SJCRH30 (cell line): ENCODE data around the gene TMEM131. TPM values are rescaled to one million over a fixed set of nuclear protein-coding genes. Genes with fewer than 3 reads are reported as not detected.
A peak's percentile ranks its signal among the peaks of the same experiment; 100 is the strongest.

ENCODE experiments used
- DNase-seq, 2 experiments: peaks; one replicate each; pipeline ENCODE4 v3.0.0-alpha.2; 2015 to 2020
- H3K27ac ChIP-seq: fragments of 250-450 bp; sonication (Bioruptor Pico); 2 replicates; pipeline ENCODE4 v1.5.1; 2020; ENCODE audit warnings: mild to moderate bottlenecking, moderate library complexity
- H3K27me3 ChIP-seq: fragments of 250-450 bp; sonication (Bioruptor Pico); 2 replicates; pipeline ENCODE4 v1.5.1; 2020; ENCODE audit warnings: mild to moderate bottlenecking, moderate library complexity
- H3K36me3 ChIP-seq: fragments of 250-450 bp; sonication (Bioruptor Pico); 2 replicates; pipeline ENCODE4 v1.5.1; 2020; ENCODE audit warnings: mild to moderate bottlenecking, moderate library complexity
- H3K4me1 ChIP-seq: fragments of 250-450 bp; sonication (Bioruptor Pico); 2 replicates; pipeline ENCODE4 v1.5.1; 2020; ENCODE audit warnings: mild to moderate bottlenecking, moderate library complexity
- H3K4me3 ChIP-seq: fragments of 250-450 bp; sonication (Bioruptor Pico); 2 replicates; pipeline ENCODE4 v1.5.1; 2020; ENCODE audit warnings: mild to moderate bottlenecking, moderate library complexity
- H3K9me3 ChIP-seq: fragments of 250-450 bp; sonication (Bioruptor Pico); replicated peaks from 2 replicates; pipeline ENCODE4 v1.5.1; 2020; ENCODE audit warnings: mild to moderate bottlenecking, moderate library complexity
- total RNA-seq: library from RNA; depleted of rRNA; stranded (reverse); fragments of >200 nt; shearing (Covaris generic); gene quantifications from 2 replicates; pipeline ENCODE4 v1.2.3, GENCODE V29; 2014

Gene TMEM131
- total RNA-seq, 1 experiment from 2014 or later = 29.7 TPM

- DNase-seq = no peak
- Histone ChIP-seq H3K27me3 (no peaks in the 10 kb centered on the region), H3K9me3 (no peaks in the 10 kb centered on the region), H3K36me3 (no peaks in the 10 kb centered on the region), H3K4me1 (peaks cover 4% of the 10 kb centered on the region; the same call in 1 of the 2 replicates), H3K4me3 (no peak overlapping the region), H3K27ac (no peak overlapping the region)
Observed at GRCh38 chr2:97738179-97739019, 257.3 kb downstream of the TMEM131 start.

- no peak for DNase-seq
- no peaks in the 10 kb centered on the region for H3K36me3 ChIP-seq
- no peak overlapping the region for H3K4me3 ChIP-seq
- H3K27me3 ChIP-seq = no peaks in the 10 kb centered on the region
- H3K9me3 ChIP-seq = no peaks in the 10 kb centered on the region
- H3K27ac ChIP-seq = no peak overlapping the region
- peaks cover 4% of the 10 kb centered on the region; the same call in 1 of the 2 replicates for H3K4me1 ChIP-seq
Observed at GRCh38 chr2:97737421-97738178, 258.1 kb downstream of the TMEM131 start.

- Histone ChIP-seq H3K36me3 (no peaks in the 10 kb centered on the region), H3K4me1 (peaks cover 4% of the 10 kb centered on the region; the same call in 1 of the 2 replicates), H3K27ac (no peak overlapping the region), H3K9me3 (no peaks in the 10 kb centered on the region), H3K4me3 (no peak overlapping the region), H3K27me3 (no peaks in the 10 kb centered on the region)
- no peak for DNase-seq
Observed at GRCh38 chr2:97736608-97737330, 259.0 kb downstream of the TMEM131 start.

GRCh38 chr2:97736185-97736584 lies 259.6 kb downstream of the TMEM131 start:
- H3K36me3 ChIP-seq = no peaks in the 10 kb centered on the region
- peaks cover 3% of the 10 kb centered on the region; the same call in 1 of the 2 replicates for H3K4me1 ChIP-seq
- no peaks in the 10 kb centered on the region for H3K9me3 ChIP-seq
- H3K27me3 ChIP-seq = no peaks in the 10 kb centered on the region
- DNase-seq = no peak
- no peak overlapping the region for H3K27ac ChIP-seq
- no peak overlapping the region for H3K4me3 ChIP-seq

GRCh38 chr2:97735161-97735561 lies 260.6 kb downstream of the TMEM131 start:
- no peak overlapping the region for H3K27ac ChIP-seq
- H3K36me3 ChIP-seq = no peaks in the 10 kb centered on the region
- no peaks in the 10 kb centered on the region for H3K27me3 ChIP-seq
- H3K9me3 ChIP-seq = peaks cover 4% of the 10 kb centered on the region; the same call in 1 of the 2 replicates
- no peak overlapping the region for H3K4me3 ChIP-seq
- no peak for DNase-seq
- H3K4me1 ChIP-seq = no peaks in the 10 kb centered on the region

- H3K4me1 ChIP-seq = no peaks in the 10 kb centered on the region
- no peaks in the 10 kb centered on the region for H3K27me3 ChIP-seq
- no peaks in the 10 kb centered on the region for H3K36me3 ChIP-seq
- no peak overlapping the region for H3K4me3 ChIP-seq
- H3K27ac ChIP-seq = no peak overlapping the region
- peaks cover 7% of the 10 kb centered on the region; the same call in 1 of the 2 replicates for H3K9me3 ChIP-seq
- no peak for DNase-seq
Observed at GRCh38 chr2:97734061-97735051, 261.4 kb downstream of the TMEM131 start.

- H3K4me1 ChIP-seq = no peaks in the 10 kb centered on the region
- no peaks in the 10 kb centered on the region for H3K36me3 ChIP-seq
- no peak overlapping the region for H3K27ac ChIP-seq
- H3K27me3 ChIP-seq = no peaks in the 10 kb centered on the region
- no peak for DNase-seq
- H3K9me3 ChIP-seq = peaks cover 7% of the 10 kb centered on the region; the same call in 1 of the 2 replicates
- no peak overlapping the region for H3K4me3 ChIP-seq
Observed at GRCh38 chr2:97733341-97734035, 262.3 kb downstream of the TMEM131 start.

GRCh38 chr2:97732436-97733340 lies 263.1 kb downstream of the TMEM131 start:
- no peaks in the 10 kb centered on the region for H3K36me3 ChIP-seq
- peaks cover 7% of the 10 kb centered on the region; the same call in 1 of the 2 replicates for H3K9me3 ChIP-seq
- H3K27ac ChIP-seq = no peak overlapping the region
- no peak for DNase-seq
- H3K4me3 ChIP-seq = no peak overlapping the region
- H3K4me1 ChIP-seq = peaks cover 2% of the 10 kb centered on the region; the same call in 1 of the 2 replicates
- H3K27me3 ChIP-seq = no peaks in the 10 kb centered on the region

- Histone ChIP-seq H3K9me3 (peaks cover 10% of the 10 kb centered on the region; the same call in 1 of the 2 replicates), H3K27ac (no peak overlapping the region), H3K27me3 (no peaks in the 10 kb centered on the region), H3K36me3 (no peaks in the 10 kb centered on the region), H3K4me3 (no peak overlapping the region), H3K4me1 (peaks cover 5% of the 10 kb centered on the region; the same call in 1 of the 2 replicates)
- no peak for DNase-seq
Observed at GRCh38 chr2:97731274-97732020, 264.3 kb downstream of the TMEM131 start.

- H3K9me3 ChIP-seq = peaks cover 10% of the 10 kb centered on the region; the same call in 1 of the 2 replicates
- peaks cover 10% of the 10 kb centered on the region for H3K4me1 ChIP-seq
- no peak overlapping the region for H3K27ac ChIP-seq
- no peak overlapping the region for H3K4me3 ChIP-seq
- no peaks in the 10 kb centered on the region for H3K27me3 ChIP-seq
- no peaks in the 10 kb centered on the region for H3K36me3 ChIP-seq
- DNase-seq = no peak
Observed at GRCh38 chr2:97730245-97730644, 265.5 kb downstream of the TMEM131 start.

- Histone ChIP-seq H3K9me3 (peaks cover 10% of the 10 kb centered on the region; the same call in 1 of the 2 replicates), H3K27ac (no peak overlapping the region)
Observed at GRCh38 chr2:97728091-97728731, 267.5 kb downstream of the TMEM131 start.

More at GRCh38 chr2:97728091-97728731, 267.5 kb downstream of the TMEM131 start:
- no peaks in the 10 kb centered on the region for H3K36me3 ChIP-seq
- no peak overlapping the region for H3K4me3 ChIP-seq
- peak; percentile 62 to 71 for DNase-seq
- peaks cover 10% of the 10 kb centered on the region for H3K4me1 ChIP-seq
- H3K27me3 ChIP-seq = no peaks in the 10 kb centered on the region
